HG03039 (cell line): ENCODE data around the gene TATDN2.
"Not testable (repeated sequence)": the region's sequence is repeated elsewhere in the genome, so short reads cannot be mapped to it uniquely, and the experiment has no call there.

ENCODE experiments used
- ATAC-seq: cut with Tn5 transposase; IDR thresholded peaks from one replicate; pipeline ENCODE4 v1.9.1; 2021; ENCODE audit warnings: mild to moderate bottlenecking, moderate library complexity; ENCODE audit not compliant: unreplicated experiment

The TATDN2 gene

GRCh38 chr3:10235551-10235950 lies 12.7 kb upstream of the TATDN2 start:
- no peak for ATAC-seq

- ATAC-seq, result no peak
Measured at GRCh38 chr3:10238345-10239183, 9.7 kb upstream of the TATDN2 start.

- no peak for ATAC-seq
Measured at GRCh38 chr3:10240799-10241198, 7.5 kb upstream of the TATDN2 start.

GRCh38 chr3:10242182-10243065 lies 5.8 kb upstream of the TATDN2 start:
- no peak for ATAC-seq

- ATAC-seq, result no peak
Measured at GRCh38 chr3:10244009-10244408, 4.2 kb upstream of the TATDN2 start.

- ATAC-seq, result no peak
Measured at GRCh38 chr3:10245081-10245712, 3.1 kb upstream of the TATDN2 start.

- no peak for ATAC-seq
Measured at GRCh38 chr3:10247679-10248183, 528 bp upstream of the TATDN2 start.

- no peak for ATAC-seq
Measured at GRCh38 chr3:10248984-10249748, 907 bp downstream of the TATDN2 start.

- ATAC-seq, result no peak
Measured at GRCh38 chr3:10249833-10250232, 1.6 kb downstream of the TATDN2 start.

GRCh38 chr3:10251006-10251405 lies 2.7 kb downstream of the TATDN2 start:
- ATAC-seq, result no peak

GRCh38 chr3:10253731-10254130 lies 5.5 kb downstream of the TATDN2 start:
- no peak for ATAC-seq

GRCh38 chr3:10255835-10256234 lies 7.6 kb downstream of the TATDN2 start:
- no peak for ATAC-seq

GRCh38 chr3:10259036-10259435 lies 10.8 kb downstream of the TATDN2 start:
- no peak for ATAC-seq

GRCh38 chr3:10259798-10260197 lies 11.5 kb downstream of the TATDN2 start:
- no peak for ATAC-seq

- ATAC-seq, result no peak
Measured at GRCh38 chr3:10260211-10260701, 12.0 kb downstream of the TATDN2 start.

- no peak for ATAC-seq
Measured at GRCh38 chr3:10262027-10262426, 13.8 kb downstream of the TATDN2 start.

- no peak for ATAC-seq
Measured at GRCh38 chr3:10263646-10264363, 15.5 kb downstream of the TATDN2 start.

- no peak for ATAC-seq
Measured at GRCh38 chr3:10265833-10266232, 17.6 kb downstream of the TATDN2 start.

- not testable (repeated sequence) for ATAC-seq
Measured at GRCh38 chr3:10266936-10267335, 18.7 kb downstream of the TATDN2 start.

GRCh38 chr3:10268116-10268515 lies 19.9 kb downstream of the TATDN2 start:
- no peak for ATAC-seq
